Right renal pelvis (tissue), 4 donors: ENCODE data around the gene LRP1B. TPM values are rescaled to one million over a fixed set of nuclear protein-coding genes. Genes with fewer than 3 reads are reported as not detected.
A peak's percentile ranks its signal among the peaks of the same experiment; 100 is the strongest.

Experiments
- DNase-seq, 4 donors: peaks; one replicate each; pipeline ENCODE4 v3.0.0-alpha.2; 2013; ENCODE audit warnings: low read depth in 4 of 4, low spot score in 3 of 4, missing footprints in 1 of 4
- polyA plus RNA-seq, 4 donors: library from polyadenylated mRNA; unstranded; fragments of 120-200 nt; gene quantifications; one replicate each; pipeline ENCODE4 v1.2.1, GENCODE V29; 2013; ENCODE audit not compliant: insufficient read length in 4 of 4

LRP1B gene
- polyA plus RNA-seq, 4 donors: 0.96 to 1.1 (median 0.99) TPM

DNA sequence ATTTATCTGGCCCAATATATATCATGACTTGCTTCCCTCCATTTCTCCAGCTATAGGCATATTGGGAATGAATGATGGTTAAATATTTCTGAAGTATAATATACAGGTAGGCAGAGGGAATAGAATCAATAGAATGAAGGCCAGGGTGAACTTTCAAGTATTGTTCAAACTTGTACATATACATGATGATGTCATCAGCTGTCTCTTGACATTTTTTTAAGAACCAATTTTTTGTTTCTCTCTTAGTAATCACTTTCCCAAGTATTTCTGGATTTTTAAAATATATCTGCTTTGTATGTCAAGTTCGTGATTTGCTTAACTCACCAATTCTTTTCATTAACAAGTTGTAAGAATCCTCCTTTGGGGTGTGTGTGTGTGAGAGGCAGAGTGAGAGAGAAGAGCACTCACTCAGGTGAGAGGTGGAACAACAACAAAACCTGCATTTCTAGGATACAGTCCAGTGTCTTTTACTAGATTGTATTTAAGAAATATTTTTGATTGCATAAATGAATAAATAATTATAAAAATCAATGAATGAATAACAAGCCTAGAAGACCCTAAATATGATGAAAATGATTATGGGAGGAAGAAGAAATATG is 1239.1 kb downstream of the LRP1B start:
- no peak for DNase-seq

DNA sequence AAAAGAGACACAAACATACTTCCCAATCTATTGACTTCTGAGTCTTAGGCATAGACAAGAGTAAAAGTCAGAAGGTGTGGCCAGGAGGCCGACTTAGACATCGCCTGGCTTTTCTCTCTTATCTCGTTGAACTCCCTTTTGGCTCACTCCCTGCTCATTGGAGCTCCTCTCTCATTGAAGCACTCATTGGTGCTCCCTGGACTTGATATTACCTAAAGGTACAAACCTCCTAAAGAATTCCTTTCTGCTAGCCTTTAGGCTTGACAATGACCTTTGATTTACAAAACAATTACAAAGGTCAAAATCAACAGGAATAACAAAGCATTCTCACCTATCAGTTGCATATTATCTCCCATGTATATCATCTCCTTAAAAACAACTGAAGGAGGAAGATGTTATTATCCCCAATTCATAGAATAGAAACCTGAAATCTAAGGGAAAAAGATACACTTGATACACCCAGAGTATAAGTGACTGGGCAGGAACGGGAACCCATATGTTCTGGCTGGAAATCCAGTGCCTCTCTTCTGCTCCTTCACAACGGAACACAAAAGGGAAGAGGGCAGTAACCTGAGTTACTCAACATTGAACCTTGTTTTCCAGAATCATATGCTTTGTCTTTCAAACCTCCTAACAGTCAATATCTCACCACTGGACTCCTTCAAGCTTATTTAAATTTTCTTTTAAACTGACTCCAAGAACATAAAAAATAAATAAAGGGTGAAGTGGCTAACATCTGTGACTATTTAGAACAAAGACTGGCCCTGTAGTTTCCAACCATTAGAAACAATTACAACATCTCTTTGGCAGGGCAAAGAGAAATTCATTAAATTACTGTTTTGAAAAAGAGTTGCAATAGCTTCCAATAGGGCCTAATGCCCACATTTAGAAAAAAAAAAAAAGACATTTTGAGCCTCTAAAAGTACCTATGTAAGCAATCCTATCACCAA is 1247.9 kb downstream of the LRP1B start:
- no peak for DNase-seq

DNA sequence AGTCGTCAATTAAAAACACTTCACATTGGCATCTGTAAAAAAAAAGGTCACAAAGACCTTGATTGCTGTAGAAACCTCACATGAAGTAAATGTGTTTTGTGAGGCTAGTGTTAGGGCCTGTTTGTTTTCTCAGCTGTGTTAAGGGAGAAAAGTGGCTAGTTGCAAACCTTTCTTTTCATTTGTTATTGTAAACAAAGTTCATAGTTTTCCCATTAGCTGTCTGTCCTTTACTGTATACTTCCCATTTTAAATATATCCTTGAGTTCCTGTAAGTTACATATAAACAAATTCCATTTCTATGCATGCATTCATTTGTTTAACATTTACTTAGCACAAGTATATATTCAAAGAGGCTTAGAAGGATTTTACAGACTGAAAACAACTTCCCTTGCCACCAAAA is 1250.2 kb downstream of the LRP1B start:
- no peak for DNase-seq

DNA sequence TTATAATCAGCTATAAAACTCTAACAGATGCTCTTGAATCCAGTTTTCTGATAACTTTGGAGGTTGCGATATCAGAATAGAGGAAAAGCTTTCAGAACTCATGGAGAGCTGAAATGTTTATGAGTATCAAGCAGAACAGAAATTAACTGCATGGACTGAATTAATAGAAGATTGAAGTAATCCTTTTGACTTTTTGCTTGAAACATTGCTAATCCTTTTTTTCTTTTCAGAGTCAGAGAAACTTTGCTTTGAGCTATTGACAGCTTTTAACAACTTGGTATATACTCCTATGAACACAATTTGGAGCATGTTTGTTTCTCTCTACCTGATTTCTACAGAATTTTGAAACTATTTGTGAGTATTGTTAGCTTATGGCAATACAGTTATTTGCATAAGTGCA is 1254.8 kb downstream of the LRP1B start:
- no peak for DNase-seq

DNA sequence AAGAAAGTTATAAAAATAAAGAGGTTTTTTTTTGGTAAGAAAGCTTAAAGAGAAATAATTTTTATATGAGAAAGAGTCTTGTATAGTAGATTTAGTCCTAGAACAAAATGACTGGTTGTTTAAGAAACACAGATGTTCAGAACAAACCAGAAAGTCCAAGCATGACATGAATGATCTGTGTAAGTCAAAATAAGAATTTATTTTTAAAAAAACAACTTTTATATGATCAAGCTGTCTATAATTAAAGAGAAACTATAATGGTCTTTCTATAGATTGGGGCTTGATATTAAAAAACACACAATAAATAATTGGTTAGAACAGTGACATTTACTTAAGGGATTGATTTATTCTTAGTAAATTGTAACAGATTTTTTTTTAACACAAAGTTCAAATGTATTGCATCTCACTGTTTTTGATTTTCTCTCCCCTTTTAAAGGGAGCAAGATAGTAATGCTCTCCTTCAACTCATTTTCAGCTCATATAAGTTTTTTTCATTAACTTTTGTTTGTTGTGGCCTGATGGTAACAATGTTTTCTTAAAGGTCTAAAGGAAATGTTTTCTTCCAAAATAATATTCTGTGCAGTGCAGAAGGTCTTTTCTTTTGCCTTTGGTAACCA is 1256.8 kb downstream of the LRP1B start:
- DNase-seq: no peak

DNA sequence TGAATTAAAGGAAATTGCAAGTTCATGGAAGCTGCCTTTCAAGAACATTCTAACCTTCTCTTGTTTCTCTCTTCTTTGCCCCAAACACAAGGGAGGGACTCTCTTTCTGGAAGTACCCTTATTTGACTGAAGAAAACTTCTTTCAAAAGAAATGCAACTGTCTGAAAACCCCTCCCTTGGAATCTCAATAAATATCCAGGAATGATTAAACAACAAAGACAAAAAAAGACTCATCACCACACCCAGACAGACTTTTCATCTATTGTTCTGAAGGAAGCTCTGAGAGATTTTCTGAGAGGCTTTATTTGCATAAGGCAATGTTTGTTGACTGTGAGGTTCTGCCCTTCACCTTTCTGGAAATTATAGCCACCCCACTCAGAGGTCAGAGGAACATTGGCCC is 1260.9 kb downstream of the LRP1B start:
- DNase-seq: no peak

DNA sequence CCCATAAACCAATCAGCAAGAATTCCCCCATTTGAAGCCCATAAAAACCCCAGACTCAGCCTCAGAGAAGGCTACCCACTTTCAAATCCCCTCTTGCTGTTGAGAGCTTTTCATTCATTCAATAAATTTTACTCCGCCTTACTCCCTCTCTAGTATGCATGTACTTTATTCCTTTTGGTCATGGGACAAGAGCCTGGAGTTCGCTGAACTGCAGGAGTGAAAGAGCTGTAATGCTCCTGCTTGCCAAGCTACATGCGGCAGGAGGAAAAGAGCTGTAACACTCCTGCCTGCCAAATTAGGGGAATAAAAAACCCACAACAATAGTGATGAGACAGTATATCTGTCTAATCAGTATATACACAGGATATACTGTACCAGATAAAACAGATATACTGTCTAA is 1261.7 kb downstream of the LRP1B start:
- DNase-seq: no peak

DNA sequence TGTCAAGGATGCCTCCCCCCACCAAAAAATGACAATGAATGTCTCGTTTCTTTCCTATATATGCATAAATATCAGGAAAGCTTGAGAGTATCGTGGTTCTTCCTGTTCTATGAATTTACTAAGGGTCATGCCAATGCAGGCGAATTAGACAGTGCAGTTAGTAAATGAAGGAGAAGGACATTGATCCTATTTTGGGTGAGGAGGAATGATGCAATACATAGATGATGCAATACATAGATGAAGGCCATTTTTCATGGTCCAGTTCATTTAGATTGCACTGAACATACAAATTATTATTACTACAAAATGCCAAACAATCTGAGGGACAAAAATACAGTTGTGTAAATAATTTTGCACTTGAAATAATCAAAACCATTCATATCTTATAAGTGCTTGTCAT is 1265.0 kb downstream of the LRP1B start:
- no peak for DNase-seq

DNA sequence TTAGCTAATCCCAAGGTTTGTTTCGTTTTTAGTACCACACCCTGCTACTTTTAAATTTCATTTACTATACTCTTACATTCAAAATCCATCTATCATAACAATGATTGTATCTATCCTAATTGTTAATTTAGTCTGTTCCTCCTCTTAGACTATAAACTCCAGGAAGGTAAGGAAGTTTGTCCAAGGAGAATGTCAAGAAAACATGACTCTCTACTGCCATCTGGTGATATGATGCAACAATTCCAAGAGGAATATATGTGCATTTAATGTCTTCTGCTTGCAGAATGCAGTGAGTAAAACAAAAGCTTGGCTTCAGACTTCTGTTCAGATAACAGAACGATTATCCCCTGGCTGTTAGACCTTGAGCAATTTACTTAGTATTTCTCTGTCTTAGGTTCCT is 1267.1 kb downstream of the LRP1B start:
- peak; percentile 20 to 38 (median 31) for DNase-seq

DNA sequence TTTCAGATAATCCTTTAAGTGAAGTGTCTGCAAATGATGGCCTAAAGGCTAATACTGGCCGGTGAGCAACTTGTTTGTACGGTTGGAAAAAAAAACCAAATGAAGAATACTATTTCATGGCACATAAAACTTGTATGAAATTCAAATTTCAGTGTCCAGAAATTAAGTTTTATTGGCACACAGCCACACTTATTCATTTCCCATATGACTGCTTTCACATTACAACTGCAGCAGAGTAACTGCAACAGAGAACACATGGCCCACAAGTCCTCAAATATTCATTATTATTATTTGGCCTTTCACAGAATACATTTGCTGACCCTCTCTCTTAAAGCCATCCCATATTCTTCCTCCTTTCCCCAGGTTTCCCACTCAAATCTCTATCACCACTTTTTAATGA is 1268.6 kb downstream of the LRP1B start:
- no peak for DNase-seq

DNA sequence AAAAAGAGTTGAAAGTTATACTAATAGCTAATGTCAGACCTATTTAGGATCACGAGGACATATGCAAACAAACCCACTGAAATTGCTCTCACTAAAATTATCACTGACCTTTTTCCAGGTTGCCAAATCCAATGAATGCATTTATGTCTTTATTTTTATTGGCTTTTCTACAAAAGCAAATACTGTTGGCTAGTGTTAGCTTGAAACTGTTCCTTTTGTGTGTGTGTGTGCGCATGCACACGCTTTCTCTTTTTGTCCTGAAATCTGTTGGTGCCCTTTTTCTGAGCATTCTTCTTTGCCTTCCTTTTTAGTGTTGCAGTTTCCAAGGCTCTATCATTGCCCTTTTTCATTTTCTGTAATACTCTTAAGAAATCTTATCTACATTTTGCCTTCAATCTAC is 1269.2 kb downstream of the LRP1B start:
- DNase-seq: no peak

DNA sequence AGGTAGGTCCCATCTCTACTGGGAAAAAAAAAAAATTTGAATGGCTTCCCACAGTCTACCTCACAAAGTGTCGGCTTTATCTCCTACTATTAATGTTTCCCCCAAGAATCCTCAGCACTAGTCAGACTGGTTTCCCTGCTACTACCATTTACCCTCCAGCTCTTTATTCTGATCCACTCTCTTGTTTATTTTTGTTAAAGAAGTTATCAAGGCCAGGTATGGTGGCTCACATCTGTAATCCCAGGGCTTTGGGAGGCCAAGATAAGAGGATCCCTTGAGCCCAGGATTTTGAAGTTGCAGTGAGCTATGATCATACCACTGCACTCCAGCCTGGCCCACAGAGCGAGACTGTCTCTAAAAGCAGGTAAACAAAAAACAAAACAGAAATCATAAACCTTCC is 1275.3 kb downstream of the LRP1B start:
- no peak for DNase-seq

DNA sequence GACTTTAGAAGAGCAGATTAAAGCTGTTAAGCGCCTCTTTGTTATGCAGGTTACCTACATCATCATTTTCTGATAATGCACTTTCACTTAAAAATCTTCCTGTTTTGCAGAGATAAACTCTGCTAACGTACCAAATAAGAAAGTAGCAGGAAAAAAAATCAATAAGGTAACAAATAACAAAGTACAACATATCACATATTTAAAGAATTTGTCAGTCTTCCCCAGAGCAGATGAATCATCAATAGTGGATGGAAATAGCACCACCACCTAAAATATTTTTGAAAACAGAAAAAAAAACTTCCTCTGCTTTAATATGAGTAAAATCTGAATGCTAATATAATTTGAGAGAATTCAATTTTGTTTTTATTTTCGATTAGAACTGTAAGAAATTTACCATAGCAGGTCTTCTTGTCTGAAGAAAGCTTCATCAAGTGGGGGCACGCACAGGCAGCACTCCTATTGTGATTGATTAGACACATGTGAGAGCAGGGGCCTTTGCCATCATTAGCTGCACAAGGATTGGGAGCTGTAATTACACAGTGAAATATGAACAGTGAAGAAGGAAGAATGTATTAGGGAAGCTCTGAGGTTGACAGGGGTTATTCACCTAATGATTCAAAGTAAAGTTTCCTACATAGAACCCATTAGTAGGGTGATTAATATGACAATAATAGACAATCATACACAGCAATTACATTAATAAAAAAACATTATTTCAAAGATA is 1279.4 kb downstream of the LRP1B start:
- no peak for DNase-seq

DNA sequence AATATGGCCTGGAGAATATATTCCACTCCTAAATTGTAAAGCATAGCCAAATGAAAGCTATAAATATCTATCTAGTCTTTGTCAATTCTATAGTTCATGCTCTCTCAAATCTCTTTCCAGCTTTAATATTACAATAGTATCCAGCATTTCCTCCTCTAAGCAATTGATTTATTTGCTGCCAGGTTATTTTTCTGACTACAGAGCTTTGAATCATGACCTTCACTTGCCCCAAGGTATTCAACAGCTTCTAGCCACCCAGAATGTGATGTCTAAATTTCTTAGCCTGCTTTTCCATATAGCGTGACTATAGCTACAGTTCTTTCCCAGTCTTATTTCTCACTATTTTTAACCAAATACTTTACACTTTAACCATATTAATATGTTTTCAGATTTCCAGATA is 1287.6 kb downstream of the LRP1B start:
- no peak for DNase-seq

DNA sequence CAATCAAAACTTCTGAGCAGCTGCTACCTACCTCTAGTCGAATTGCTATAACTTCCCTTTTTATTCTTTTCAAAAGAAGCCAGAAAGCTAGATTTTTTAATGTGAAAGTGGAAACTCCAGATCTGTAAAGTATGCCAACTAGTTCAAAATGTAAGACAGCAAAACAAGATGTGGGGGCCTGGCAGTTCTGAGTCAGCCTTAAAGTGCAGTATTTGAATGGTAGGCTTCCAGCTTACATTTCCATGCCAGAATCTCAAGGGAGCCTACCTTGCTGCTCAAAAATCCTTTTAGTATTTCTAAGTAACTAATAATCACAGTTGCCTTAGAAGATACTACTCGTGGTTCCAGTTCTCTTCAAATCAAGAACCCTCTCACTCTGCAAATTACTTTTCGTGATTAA is 1288.7 kb downstream of the LRP1B start:
- DNase-seq: no peak

DNA sequence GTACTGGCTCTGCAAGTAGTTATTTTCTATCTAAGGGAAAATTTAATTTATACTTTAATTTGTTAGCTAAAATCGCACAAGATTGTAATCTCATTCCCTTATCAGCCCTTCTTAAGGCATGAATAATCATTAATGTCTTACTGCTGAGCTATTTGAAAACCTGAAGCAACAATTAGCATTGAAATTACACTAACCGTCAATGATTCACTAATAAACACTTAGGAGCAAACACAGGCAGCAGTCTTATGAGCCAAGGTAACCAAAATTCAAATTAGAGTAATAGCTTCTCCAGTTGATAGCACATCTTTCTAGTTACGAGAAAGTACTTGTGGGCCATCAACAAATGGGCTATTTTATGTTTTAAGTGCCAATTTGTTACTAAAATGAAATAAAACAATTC is 1289.7 kb downstream of the LRP1B start:
- no peak for DNase-seq

DNA sequence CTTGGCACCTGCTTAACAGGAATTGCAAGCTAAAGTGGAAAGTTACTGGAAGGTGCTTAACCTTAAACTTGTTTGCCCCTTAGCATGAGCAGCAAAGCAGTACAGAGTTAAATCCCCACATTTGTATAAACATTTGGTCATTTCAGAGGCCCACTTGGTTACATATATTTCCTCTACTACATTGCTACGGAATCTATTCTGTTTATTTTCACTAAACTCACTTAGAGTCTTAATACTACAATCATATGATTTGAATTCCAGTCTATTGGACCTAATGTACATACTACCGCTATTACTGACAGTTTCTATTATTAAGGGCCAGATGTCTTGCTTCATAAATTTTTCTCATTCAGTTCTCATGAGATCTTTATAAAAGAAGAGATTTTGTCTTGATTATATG is 1294.0 kb downstream of the LRP1B start:
- DNase-seq: no peak

DNA sequence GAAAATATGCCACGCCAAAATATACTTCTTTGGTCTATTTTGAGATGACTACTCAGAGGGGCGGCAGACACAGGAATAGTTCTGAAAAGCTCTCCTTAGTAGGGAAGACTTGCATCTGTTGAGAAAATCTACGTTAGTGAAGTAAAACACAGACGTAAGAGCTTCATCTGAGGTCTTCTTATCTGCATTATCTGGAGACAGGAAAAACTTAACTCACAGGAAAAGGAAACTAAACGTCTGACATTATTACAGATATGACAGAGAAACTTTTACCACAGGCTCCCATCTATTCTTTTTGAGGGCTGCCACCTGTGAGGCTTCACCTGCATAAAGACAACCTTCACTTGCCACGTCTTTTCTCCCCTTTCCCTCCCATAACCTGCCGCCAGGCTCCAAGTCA is 1295.7 kb downstream of the LRP1B start:
- DNase-seq: no peak

DNA sequence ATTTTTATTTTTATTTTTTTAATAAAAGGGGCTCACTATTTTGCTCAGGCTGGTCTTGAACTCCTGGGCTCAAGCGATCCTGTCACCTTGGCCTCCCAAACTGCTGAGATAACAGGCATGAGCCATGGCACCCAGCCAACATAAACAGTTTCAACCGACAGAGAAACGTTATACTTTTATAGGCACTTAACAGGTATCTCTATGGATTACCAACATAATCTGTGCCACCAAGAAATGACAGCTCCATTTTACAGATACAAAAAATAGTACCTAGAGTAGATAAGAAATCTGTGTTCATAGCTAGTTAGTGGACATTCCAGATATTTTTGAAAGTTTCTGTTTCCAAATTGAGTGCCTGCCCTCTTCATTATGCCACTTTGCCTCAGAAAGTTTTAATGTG is 1316.7 kb downstream of the LRP1B start:
- no peak for DNase-seq

DNA sequence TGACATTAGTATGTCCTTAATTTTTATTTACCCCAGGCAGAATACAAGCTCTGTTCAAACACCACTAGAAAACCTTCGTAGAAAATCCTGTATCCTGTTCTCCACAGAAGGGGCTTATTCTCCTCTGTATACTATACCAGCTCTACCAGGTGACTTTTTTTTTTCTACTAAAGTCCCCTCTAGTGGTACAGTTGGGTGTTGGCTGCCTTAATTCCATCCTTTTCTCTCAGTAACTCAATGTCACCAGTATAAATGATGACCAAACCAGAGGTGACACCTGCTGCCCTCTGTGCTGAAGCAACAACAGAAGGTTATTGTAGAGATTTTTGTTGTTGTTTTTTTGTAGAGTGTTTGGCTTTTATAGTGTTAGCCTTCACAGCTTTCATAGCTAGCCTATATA is 1322.0 kb downstream of the LRP1B start:
- DNase-seq: no peak

DNA sequence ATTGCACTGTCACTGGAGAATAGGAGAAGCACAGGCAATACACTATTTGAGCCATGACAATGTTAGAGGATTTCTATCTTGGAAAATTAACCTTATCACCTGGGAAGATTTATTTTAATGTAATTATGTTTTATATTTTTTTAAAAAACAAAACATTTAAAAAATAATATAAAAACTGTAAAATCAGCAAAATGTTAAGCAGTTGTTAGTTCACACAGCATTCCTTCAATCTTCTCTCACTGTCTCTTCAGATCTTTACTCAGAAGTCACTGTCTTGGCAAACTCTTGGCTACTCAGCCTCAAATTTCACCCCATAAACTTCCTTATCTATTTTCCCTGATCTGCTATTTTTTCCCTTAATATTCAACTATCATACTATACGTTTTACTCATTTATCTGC is 1322.6 kb downstream of the LRP1B start:
- DNase-seq: no peak
